ENCODE data around the gene CUL7.

- no peak for TF ChIP-seq CTCF (IDR thresholded peaks at IDR 0.05)
- no peak for TF ChIP-seq POLR2A (IDR thresholded peaks at IDR 0.05)
- TF ChIP-seq EP300 (IDR thresholded peaks at IDR 0.05): no peak
Observed at GRCh38 chr6:43077981-43078511, 24.4 kb upstream of the CUL7 start.
